Loucy (cell line): ENCODE data around the gene COL4A4.
A peak's percentile ranks its signal among the peaks of the same experiment; 100 is the strongest.

Experiments used
- H2AFZ ChIP-seq: fragments of 200-600 bp; sonication (generic); 2 replicates; pipeline ENCODE4 v1.6.0; 2016; ENCODE audit warnings: antibody characterized with exemption, mild to moderate bottlenecking, low read length, moderate library complexity
- H3F3A ChIP-seq: fragments of 200-600 bp; 2 replicates; pipeline ENCODE4 v1.6.0; 2016; ENCODE audit warnings: antibody characterized with exemption, low read depth, mild to moderate bottlenecking
- H3K27me3 ChIP-seq: fragments of 200-600 bp; sonication (generic); 2 replicates; pipeline ENCODE4 v1.6.1; 2014; ENCODE audit warnings: low read length, mild to moderate bottlenecking; ENCODE audit not compliant: insufficient read depth, poor library complexity, severe bottlenecking
- H3K36me3 ChIP-seq: fragments of 200-600 bp; sonication (generic); 2 replicates; pipeline ENCODE4 v1.6.1; 2016; ENCODE audit warnings: low read length; ENCODE audit not compliant: insufficient read depth
- H3K4me1 ChIP-seq: fragments of 200-600 bp; sonication (generic); 2 replicates; pipeline ENCODE4 v1.5.1; 2014; ENCODE audit warnings: low read length, mild to moderate bottlenecking; ENCODE audit not compliant: insufficient read depth, poor library complexity, severe bottlenecking
- H3K4me2 ChIP-seq: fragments of 200-600 bp; sonication (generic); 2 replicates; pipeline ENCODE4 v1.6.0; 2014; ENCODE audit warnings: antibody characterized with exemption, low read length, low read depth, mild to moderate bottlenecking; ENCODE audit not compliant: poor library complexity, severe bottlenecking
- H3K4me3 ChIP-seq: fragments of 200-600 bp; sonication (generic); 2 replicates; pipeline ENCODE4 v1.5.1; 2014; ENCODE audit warnings: low read length, mild to moderate bottlenecking, mixed read lengths; ENCODE audit not compliant: poor library complexity, severe bottlenecking
- H3K79me2 ChIP-seq: fragments of 200-600 bp; sonication (generic); 2 replicates; pipeline ENCODE4 v1.6.1; 2014; ENCODE audit warnings: low read length; ENCODE audit not compliant: insufficient read depth
- H3K9ac ChIP-seq: fragments of 200-600 bp; sonication (generic); 2 replicates; pipeline ENCODE4 v1.6.0; 2014; ENCODE audit warnings: mild to moderate bottlenecking, low read depth, low read length, moderate library complexity; ENCODE audit not compliant: poor library complexity, severe bottlenecking
- H3K9me2 ChIP-seq: fragments of 200-600 bp; sonication (generic); replicated peaks from 2 replicates; pipeline ENCODE4 v1.6.1; 2016; ENCODE audit warnings: low read depth, low read length, mixed read lengths
- H3K9me3 ChIP-seq: fragments of 200-600 bp; sonication (generic); 2 replicates; pipeline ENCODE4 v1.6.1; 2014; ENCODE audit warnings: mild to moderate bottlenecking, antibody characterized with exemption, low read length, low read depth; ENCODE audit not compliant: insufficient read depth
- H4K20me1 ChIP-seq: fragments of 200-600 bp; sonication (generic); 2 replicates; pipeline ENCODE4 v1.6.0; 2014; ENCODE audit warnings: antibody characterized with exemption, low read length, mild to moderate bottlenecking; ENCODE audit not compliant: insufficient read depth, poor library complexity, severe bottlenecking
- EZH2phosphoT487 ChIP-seq: fragments of 200-600 bp; IDR thresholded peaks from 2 replicates; pipeline ENCODE4 v1.6.1; 2018; ENCODE audit warnings: antibody characterized with exemption, mild to moderate bottlenecking, moderate library complexity, borderline replicate concordance
- TF ChIP-seq, protein P1 (sequence below): fragments of 200-600 bp; sonication (generic); conservative IDR thresholded peaks from 2 replicates; pipeline ENCODE4 v1.5.1; 2014; ENCODE audit warnings: mild to moderate bottlenecking, antibody characterized with exemption, low read length

Gene COL4A4

GRCh38 chr2:227031379-227031778 lies 132.6 kb downstream of the COL4A4 start:
- Histone ChIP-seq H3K4me3 (peak overlapping the region; percentile 17), H3K9me2 (no peaks in the 10 kb centered on the region), H3K36me3 (no peaks in the 10 kb centered on the region), H2AFZ (0 out of 2 replicates have a peak overlapping the region, but pooled peaks have one; percentile 14), H3K9me3 (no peaks in the 10 kb centered on the region), H3K4me1 (peaks cover 21% of the 10 kb centered on the region), H4K20me1 (no peaks in the 10 kb centered on the region), H3F3A (no peaks in the 10 kb centered on the region), H3K9ac (peak overlapping the region; percentile 49), H3K79me2 (no peaks in the 10 kb centered on the region), H3K4me2 (peak overlapping the region; percentile 45), H3K27me3 (no peaks in the 10 kb centered on the region)
- TF ChIP-seq, protein P1, sequence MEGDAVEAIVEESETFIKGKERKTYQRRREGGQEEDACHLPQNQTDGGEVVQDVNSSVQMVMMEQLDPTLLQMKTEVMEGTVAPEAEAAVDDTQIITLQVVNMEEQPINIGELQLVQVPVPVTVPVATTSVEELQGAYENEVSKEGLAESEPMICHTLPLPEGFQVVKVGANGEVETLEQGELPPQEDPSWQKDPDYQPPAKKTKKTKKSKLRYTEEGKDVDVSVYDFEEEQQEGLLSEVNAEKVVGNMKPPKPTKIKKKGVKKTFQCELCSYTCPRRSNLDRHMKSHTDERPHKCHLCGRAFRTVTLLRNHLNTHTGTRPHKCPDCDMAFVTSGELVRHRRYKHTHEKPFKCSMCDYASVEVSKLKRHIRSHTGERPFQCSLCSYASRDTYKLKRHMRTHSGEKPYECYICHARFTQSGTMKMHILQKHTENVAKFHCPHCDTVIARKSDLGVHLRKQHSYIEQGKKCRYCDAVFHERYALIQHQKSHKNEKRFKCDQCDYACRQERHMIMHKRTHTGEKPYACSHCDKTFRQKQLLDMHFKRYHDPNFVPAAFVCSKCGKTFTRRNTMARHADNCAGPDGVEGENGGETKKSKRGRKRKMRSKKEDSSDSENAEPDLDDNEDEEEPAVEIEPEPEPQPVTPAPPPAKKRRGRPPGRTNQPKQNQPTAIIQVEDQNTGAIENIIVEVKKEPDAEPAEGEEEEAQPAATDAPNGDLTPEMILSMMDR: no peak
- no peak for TF ChIP-seq EZH2phosphoT487

- TF ChIP-seq, protein P1: no peak
- TF ChIP-seq EZH2phosphoT487: no peak
These were observed 133.2 kb downstream of the COL4A4 start for GRCh38 chr2:227030789-227031188.

GRCh38 chr2:227029426-227030105 lies 134.4 kb downstream of the COL4A4 start:
- H2AFZ ChIP-seq: no peak overlapping the region
- no peaks in the 10 kb centered on the region for H3K36me3 ChIP-seq
- H3K9me3 ChIP-seq: no peaks in the 10 kb centered on the region
- H3K9me2 ChIP-seq: no peaks in the 10 kb centered on the region
- H3K4me3 ChIP-seq: no peak overlapping the region
- no peaks in the 10 kb centered on the region for H4K20me1 ChIP-seq
- no peaks in the 10 kb centered on the region for H3F3A ChIP-seq
- no peak overlapping the region for H3K9ac ChIP-seq
- TF ChIP-seq EZH2phosphoT487: no peak
- TF ChIP-seq, protein P1: no peak
- H3K4me1 ChIP-seq: peaks cover 21% of the 10 kb centered on the region
- H3K79me2 ChIP-seq: no peaks in the 10 kb centered on the region
- no peaks in the 10 kb centered on the region for H3K27me3 ChIP-seq
- H3K4me2 ChIP-seq: no peak overlapping the region

More at GRCh38 chr2:227030789-227031188, 133.2 kb downstream of the COL4A4 start:
- Histone ChIP-seq H3K4me2 (peak overlapping the region; percentile 45), H3K9me2 (no peaks in the 10 kb centered on the region), H3K27me3 (no peaks in the 10 kb centered on the region), H3K4me3 (peak overlapping the region; percentile 17), H4K20me1 (no peaks in the 10 kb centered on the region), H3K9me3 (no peaks in the 10 kb centered on the region), H3K36me3 (no peaks in the 10 kb centered on the region), H3K4me1 (peaks cover 21% of the 10 kb centered on the region), H3K9ac (peak overlapping the region; percentile 49), H3K79me2 (no peaks in the 10 kb centered on the region), H3F3A (no peaks in the 10 kb centered on the region), H2AFZ (no peak overlapping the region)
